ENCODE results near the gene CEP295NL.

- TF ChIP-seq POLR2AphosphoS5 (IDR thresholded peaks at IDR 0.05), result no peak
- TF ChIP-seq CTCF (IDR thresholded peaks at IDR 0.05), result no peak
Observed at GRCh38 chr17:78864117-78864516, 38.9 kb downstream of the CEP295NL start.
